HG02610 (cell line): Measurements from ENCODE around the gene TMEM87A.

Experiments
- ATAC-seq: cut with Tn5 transposase; IDR thresholded peaks from one replicate; pipeline ENCODE4 v1.9.1; 2021; ENCODE audit warnings: mild to moderate bottlenecking, moderate library complexity; ENCODE audit not compliant: unreplicated experiment

The TMEM87A gene

DNA sequence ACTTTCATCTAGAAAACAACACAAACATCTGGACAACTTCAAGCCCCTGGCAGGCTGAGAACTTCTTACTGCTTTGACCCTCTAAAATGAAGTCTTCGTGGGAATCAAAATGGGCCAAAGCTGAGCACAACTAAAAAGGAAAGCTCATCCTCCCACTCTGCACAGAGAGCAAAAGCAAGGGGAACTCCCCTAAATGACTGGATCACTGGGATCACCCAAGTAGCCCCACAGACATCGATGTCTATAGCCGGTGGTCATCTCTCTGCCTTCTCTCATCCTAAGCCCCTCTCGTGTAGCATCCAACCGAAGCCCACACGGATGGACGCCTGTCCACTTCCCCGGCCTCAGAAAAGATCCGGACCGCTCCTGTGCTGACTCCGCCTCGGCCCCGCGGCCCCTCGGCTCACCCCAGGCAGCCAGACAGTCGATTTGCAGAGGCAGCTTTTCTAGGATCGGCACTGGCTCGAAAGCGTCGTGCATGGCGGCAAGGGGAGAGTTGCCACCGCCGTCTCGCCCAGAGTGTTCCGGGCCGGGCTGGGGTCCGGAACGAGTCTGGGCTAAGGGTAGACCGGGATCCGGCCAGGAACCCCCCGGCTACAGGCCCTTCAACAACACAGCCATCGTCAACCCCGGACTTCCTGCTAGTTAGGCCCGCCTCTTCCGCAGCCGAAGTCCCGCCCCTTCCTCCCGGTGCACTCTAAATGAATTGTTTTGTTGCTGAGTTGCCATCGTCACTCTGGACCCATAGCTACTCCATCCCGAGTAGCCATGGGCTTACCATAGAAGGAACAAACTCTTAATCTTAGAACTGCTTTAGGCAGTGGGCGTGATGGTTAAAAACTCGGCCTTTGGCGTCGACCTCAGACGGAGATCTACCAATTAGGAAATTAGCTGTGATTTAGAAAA, 65.3 kb downstream of the TMEM87A start, which contains the start of gene VPS39:
TSS of gene VPS39 (minus strand) at position 631 of the 906 bp plus-strand sequence. CDS start at position 480, 151 bp downstream.
- ATAC-seq: peak; percentile 94

DNA sequence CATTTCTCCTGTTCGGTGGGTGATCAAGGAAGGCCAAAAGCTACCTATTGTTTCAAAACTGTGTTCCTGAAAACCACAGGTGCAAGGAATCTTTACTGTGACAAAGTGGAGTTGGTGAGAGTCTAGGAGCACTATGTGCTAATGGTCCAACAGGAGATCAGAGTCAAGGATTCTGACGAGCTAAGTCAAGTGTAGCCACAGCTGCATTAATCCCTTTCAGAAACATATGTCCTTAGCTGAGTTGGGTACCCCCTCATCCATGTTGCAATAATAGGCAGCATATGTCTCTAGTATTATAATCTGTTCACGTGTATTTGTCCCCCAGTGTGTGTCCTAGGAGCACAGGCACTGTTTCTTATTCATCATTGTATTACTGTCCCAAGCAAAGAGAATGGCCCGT, 66.8 kb downstream of the TMEM87A start:
- ATAC-seq: no peak

DNA sequence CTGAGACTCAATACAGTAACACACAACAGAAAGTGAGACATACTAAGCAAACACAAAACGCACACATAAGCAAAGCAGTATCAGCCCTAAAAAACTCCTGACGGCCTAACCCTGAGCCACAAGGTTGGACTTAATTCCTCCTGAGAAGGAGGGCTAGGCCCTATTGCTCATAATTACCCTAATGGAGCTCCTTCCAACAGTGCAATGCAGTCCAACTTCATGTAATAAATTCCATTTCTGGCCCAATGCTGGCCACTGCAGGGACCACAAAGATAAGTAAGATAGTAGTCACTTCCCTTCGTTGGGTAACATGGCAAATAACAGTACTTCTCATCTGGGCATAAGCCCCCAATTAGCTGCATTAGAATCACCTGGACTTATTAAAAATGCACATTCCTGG, 69.3 kb downstream of the TMEM87A start:
- no peak for ATAC-seq

DNA sequence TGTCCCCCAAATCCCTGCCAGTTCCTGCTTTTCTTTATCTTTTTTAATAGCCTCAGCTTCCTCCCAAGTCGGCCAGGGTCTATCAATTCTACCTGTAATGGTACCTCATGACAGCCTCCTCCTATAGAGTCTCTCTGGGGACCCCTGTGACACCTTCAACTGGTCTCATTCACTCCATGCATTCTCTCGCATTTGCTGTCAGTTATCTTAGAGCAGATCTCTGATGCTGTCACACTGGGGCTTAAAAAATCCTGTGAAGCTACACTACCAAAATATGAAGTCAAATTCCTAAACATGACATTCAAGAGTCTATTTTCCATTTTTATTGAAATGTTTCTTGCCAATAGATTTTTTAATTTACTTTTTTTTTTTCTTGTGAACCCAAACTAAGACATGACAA, 70.6 kb downstream of the TMEM87A start:
- ATAC-seq: no peak

DNA sequence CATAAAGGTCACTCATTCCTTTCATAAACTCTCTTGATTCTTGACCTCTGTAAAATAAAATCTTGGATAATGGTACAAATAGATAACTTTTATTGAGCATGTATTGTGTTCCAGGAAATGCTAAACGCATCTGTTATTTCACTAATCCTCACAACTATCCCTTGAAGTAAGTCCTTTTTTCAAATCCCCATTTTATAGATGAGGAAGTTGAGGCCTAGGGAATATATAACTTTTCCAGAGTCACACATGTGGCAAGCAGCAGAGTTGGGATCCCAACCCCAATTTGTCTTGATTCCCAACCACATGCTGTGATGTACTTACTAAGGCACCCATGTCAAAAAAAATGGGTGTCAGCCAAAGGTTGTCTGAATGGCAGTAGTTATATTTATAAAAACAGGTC, 71.4 kb downstream of the TMEM87A start:
- ATAC-seq: no peak

DNA sequence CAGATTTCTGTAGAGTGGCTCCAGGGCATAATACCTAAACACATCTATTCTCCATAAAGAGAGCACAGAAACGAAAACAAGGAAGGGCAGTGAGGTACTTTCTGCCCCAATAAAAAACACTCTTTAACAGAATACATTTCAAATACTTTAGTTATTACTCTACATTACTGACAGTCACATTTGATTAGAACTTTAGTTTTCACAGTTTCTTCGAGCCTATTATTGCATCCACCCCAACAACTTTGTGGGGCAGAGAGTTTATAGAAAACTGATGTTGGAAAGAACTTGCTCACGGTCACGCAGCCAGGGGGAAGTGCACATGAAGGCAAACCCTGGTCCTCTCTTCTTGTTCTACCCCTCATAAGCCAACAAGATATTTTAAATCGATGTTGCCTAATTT, 74.1 kb downstream of the TMEM87A start:
- no peak for ATAC-seq

DNA sequence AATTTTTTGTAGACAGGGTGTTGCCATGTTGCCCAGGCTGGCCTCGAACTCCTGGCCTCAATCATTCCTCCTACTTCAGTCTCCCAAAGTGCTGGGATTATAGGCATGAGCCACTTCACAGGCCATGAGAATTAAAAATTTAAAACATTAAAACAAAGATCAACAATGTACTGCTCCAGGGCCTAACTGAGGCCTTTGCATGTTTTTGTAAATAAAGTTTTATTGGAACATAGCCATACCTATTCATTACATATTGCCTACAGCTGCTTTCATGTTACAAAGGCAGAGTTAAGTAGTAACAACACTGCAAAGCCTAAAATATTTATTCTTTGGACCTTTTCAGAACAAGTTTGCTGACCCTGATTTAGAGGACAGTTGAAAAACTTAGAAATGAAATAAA, 74.7 kb downstream of the TMEM87A start:
- ATAC-seq: no peak

DNA sequence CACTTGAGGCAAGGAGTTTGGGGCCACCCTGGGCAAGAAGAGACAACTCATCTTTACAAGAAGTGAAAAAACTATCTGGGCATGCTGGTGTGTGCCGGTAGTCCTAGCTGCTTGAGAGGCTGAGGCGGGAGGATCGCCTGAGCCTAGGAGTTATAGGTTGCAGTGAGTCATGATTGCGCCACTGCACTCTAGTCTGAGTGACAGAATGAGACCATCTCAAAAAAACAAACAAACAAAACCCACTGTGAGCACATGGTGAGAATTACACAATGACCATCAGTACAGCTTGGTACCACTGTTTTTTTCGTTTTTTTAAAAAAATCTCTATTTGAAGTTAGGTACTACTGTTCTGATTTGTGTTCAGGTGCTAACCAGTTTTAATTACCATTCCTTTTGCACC, 78.7 kb downstream of the TMEM87A start:
- no peak for ATAC-seq

DNA sequence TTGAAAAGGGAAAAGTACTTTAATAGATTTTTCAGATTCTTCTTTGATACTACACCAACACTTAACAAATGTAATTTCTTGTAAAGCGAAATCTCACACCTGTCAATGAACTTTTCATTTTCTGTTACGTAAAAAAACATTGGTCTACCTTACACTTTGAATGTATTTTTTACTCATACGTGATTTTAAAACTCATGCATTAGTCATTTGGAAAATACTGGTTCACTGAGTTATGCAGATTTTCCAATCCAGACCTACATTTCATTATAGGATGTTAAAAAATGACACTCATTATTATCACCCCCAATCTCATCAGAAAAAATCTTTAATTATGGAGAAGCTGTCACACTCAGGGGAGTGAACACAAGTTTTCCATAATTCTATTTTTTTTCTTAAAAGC, 79.8 kb downstream of the TMEM87A start:
- ATAC-seq: no peak

DNA sequence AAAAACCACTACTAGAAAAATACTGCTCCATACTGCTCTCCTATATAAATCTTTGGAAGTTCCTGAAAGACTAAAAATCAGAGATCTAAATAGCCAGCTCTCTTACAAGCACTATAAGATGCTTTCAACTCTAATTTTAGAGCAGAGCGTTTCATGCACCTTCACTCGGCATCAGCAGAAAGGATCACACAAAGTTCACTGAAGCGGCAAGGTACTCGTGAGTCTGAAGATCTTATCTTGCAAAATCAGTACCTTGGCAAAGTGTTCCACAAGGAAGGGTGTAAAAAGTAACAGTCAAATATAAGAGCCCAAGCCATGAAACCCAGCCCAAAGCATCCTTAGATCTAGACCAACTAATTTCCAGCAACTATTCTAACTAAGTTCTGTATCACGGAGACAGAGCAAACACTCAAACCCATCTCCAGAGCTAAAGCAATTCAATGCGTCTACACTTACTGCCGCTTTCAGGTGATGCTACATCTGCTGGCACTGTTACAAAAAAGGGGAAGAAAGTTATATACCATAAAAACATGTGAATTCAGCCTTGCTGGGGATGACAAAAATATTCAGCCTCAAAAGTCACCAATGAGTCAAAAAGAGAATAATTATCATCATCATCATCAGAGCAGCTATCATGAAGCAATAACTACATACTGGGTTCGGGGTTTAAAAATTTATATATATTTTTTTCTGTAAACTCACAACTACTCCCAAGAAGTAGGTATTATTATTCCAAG, 81.5 kb downstream of the TMEM87A start:
- no peak for ATAC-seq

DNA sequence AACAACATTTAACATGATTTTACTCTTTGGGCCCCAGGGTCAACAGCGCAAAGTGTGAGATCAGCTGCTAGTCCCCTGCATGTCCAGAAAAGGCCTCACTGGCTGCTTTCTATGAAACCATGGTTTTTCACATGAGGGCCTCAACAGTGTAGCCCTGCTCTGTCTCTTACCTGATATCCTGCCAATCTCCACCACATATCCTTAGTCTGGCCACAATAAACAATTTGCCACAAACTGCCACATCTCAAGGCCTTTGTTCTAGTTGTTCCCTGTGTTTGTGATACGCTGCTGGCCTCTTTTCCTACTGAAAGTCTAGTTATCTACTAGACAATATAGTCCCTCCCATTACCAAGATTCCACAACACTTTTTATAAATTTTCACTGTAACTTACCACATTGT, 82.9 kb downstream of the TMEM87A start:
- ATAC-seq: no peak

DNA sequence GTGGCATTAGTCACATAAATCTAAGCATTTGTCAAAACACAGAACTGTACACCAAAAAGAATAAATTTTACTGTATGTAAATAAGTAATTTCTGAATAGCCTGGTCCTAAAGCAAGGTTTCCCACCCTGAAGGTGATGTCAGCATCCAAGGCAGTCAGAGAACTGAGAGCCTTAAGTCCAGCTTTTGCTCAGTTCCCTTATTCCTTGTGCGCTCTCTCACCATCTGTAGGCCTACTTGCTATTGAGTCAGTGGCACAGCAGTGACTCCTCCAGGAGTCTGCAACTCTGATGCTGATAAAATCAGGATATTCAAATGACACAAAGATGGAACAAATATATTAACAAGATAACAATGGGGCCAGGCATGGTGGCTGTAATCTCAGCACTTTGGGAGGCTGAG, 87.4 kb downstream of the TMEM87A start:
- no peak for ATAC-seq

DNA sequence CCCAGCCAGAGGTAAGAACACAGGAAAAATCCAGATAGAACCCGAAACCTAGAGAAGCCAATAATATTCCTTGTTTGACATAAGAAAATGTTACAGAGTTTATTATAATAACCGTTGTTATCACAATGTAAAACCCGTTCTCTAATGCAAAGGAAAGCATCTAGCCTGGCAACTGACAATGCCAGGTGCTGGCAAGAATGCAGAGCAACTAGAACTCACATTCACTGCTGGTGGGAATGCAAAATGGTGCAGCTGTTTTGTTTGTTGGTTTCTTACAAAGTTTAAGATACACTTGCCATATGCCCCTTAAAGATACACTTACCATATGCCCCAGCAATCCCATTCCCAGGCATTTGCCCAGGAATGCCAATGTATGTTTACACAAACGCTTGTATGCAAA, 88.5 kb downstream of the TMEM87A start:
- no peak for ATAC-seq

DNA sequence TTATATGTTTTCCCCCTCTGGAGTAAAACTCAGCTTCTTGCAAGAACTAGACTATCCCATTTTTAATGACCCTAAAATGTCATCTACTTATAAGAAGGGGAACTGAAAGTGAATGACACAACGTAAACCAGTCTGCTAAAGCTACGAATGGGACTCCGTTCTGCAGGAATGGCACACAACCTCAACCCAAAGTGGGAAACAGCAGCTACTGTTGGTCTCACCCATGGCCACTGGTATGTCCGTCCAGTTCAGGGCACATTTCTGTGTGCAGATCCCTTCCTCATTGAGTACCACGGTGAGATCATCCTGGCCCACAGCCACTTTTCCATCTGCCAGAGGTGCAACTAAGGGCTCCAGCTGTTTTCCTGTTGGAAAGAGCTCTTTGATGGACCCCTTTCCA, 88.9 kb downstream of the TMEM87A start:
- no peak for ATAC-seq

DNA sequence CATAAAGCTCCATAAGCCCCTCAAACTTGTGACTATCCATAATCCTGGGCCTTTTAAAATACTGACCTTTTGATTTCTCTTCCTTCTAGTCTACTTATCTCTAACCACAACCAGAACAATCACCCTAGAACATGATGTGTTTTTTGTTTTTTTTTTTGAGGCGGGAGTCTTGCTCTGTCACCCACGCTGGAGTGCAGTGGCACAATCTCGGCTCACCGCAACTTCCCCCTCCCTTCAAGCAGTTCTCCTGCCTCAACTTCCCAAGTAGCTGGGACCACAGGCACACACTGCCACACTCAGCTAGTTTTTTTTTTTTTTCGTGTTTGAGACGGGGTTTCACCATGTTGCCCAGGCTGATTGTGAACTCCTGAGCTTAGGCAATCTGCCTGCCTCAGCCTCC, 90.3 kb downstream of the TMEM87A start:
- ATAC-seq: no peak

DNA sequence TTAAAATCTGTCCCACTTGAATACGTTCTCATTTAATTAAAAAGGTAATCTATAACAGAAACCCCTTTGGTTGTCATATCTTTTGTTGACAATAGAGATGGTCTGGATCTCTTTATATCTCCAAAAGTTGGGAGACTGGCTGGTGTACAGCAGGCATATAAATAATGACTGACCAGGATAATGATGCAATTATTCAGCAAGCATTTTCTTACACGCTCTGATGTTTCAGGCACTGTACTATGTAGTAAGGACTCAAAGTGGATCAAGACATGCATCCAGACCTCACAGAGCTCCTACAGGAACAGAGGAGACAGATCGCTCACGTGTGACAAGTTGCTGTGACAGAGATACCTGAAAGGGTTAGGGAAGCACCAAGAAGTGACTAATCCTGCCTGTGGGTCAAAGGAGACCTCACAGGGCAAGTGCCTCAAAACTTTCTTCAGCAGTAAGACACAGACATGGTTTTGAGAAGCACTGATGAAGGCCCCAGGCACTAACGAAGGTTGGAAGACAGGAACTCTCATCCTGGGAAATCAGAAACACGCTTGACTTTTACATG, 90.8 kb downstream of the TMEM87A start:
- no peak for ATAC-seq

DNA sequence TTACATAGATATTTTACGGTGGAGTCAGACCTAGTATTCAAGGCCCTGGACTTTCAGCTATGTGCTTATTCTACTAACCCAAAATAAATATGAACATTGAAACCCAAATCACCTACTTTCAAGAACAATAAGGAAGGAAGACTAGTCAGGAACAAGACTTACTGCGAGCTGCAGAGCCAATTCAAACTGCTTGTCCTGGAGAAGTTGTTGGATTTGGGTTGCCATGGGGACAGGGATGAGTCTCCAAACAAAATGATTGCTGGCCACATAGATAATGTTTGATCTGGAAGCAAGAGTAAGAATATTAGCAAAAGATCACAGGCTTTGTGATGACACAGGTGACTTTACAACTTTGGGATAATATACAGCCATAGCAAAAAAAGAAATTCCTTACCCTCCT, 95.2 kb downstream of the TMEM87A start:
- ATAC-seq: no peak

DNA sequence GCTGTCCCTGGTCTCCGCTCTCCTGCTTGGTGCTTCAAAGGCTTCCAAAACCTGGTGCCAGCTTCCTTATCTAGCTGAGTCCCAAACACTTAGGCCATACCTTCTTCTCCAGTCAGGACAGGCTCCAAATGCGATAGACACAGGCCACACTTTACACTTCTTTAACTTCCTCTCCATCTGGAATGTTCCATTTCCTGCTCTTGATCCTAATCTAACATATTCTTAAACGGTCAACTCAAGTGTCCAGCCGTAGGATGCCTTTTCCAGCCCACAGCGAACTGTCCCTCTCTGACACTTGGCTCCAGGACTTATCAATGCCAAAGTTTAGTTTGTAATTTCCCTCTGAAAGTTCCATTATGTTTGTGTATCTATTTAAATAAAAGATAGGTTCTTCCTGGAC, 97.6 kb downstream of the TMEM87A start:
- no peak for ATAC-seq

DNA sequence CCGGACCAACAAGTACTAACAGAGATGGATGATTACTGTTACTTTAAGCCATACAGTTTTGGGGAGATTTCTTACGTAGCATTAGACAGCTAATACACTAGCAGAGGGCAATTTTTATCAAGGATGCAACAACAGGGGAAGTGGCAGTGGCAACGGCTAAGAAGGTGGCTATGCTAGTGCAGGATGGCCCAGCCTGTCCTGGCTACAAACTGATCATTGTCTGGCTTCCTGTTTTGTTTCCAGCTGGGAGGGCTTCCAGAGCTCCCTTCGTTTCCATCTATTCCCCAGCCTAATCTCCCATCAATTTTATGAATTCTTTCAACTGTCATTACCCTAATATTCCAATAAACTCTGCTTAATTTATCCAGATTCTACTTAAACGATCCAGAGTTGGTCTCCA, 100.8 kb downstream of the TMEM87A start:
- ATAC-seq: no peak

DNA sequence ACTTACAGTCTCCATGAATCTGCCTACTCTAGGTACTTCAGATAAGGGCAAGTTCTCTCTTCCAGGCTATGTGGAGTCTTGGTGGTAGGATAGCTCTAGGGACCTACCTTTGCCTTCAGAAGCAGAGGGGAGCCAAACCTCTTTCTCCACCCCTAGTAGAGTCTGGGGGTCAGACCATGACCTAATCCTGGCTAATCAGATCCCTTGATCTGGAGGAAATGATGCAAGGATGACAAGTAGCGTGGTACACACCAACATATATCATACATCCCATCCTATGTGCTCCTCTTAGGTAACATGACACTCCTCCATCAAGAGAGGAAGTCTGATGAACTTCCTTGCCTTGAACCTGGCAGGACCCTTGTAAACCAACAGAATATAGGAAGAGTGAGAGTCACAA, 101.4 kb downstream of the TMEM87A start:
- ATAC-seq: no peak

DNA sequence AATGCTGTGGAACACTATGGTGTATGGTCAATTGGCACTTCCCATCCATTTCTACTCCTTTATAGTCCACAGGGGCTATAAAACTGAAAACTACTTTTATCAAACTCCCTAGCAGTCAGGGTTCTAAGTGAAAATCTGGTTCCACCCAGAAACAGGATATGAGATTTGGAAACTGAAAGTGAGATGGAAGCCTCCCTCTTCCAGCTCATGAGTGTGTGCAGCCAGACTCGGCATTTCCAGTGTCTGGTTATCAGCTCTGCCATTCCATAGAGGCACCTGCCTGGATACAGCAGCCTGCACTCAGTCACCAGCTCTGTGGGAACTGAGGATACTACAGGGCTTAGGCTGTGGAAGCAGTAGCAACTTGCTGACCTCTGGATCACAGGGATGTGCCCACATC, 102.1 kb downstream of the TMEM87A start:
- ATAC-seq: no peak
